WTC11 (cell line): ENCODE measurements around the gene MDM4. TPM values are rescaled to one million over a fixed set of nuclear protein-coding genes. Genes with fewer than 3 reads are reported as not detected.

Experiments used
- ATAC-seq: fragments of 200-7000 bp; cut with Tn5 transposase; 2 replicates; pipeline ENCODE4 v1.10.0; 2021; ENCODE audit warnings: mild to moderate bottlenecking, moderate library complexity
- CTCF ChIA-PET: fragments of 300-600 bp; sonication (Branson Sonifier 250); formaldehyde crosslinking; loops from one replicate; lab custom pipeline; 2021; ENCODE audit warnings: antibody characterized with exemption; lab: Charles Lee
- POLR2A ChIA-PET: fragments of 350-600 bp; sonication (Branson Sonifier 250); formaldehyde crosslinking; loops from one replicate; lab custom pipeline; 2021; ENCODE audit warnings: antibody characterized with exemption; lab: Charles Lee
- DNase-seq: peaks from one replicate; pipeline ENCODE4 v3.0.0; 2021; ENCODE audit warnings: low spot score
- H3K27ac Mint-ChIP-seq: 2 replicates; pipeline ENCODE4 v1.8.0; 2021; ENCODE audit warnings: mixed read lengths
- H3K27me3 Mint-ChIP-seq: 2 replicates; pipeline ENCODE4 v1.8.0; 2021; ENCODE audit warnings: low read depth, mild to moderate bottlenecking, moderate library complexity, mixed read lengths
- H3K36me3 Mint-ChIP-seq: 2 replicates; pipeline ENCODE4 v1.8.0; 2021; ENCODE audit warnings: mixed read lengths
- H3K4me1 Mint-ChIP-seq: 2 replicates; pipeline ENCODE4 v1.8.0; 2022; ENCODE audit warnings: mixed read lengths
- H3K4me3 Mint-ChIP-seq: 2 replicates; pipeline ENCODE4 v1.8.0; 2021; ENCODE audit warnings: mild to moderate bottlenecking, moderate library complexity, mixed read lengths
- H3K9me3 Mint-ChIP-seq: 2 replicates; pipeline ENCODE4 v1.8.0; 2021; ENCODE audit warnings: mixed read lengths
- ATF1 ChIP-seq: sonication (generic); formaldehyde crosslinking; IDR thresholded peaks from 2 replicates; pipeline ENCODE4 v1.8.1; 2023; ENCODE audit warnings: mild to moderate bottlenecking, moderate library complexity, missing genetic modification reagents
- CBFB ChIP-seq: sonication (generic); formaldehyde crosslinking; IDR thresholded peaks from 2 replicates; pipeline ENCODE4 v1.8.1; 2022; ENCODE audit warnings: mild to moderate bottlenecking, low read depth, missing genetic modification reagents
- ELF4 ChIP-seq: sonication (generic); formaldehyde crosslinking; IDR thresholded peaks from 2 replicates; pipeline ENCODE4 v1.8.1; 2022; ENCODE audit warnings: low read depth, mild to moderate bottlenecking, moderate library complexity, missing genetic modification reagents
- EMX1 ChIP-seq: fragments of 250-450 bp; sonication (Bioruptor Pico); IDR thresholded peaks from 2 replicates; pipeline ENCODE4 v1.8.0; 2021; ENCODE audit warnings: mild to moderate bottlenecking
- FOXP1 ChIP-seq: sonication (generic); formaldehyde crosslinking; IDR thresholded peaks from 2 replicates; pipeline ENCODE4 v1.8.0; 2022; ENCODE audit warnings: missing genetic modification reagents, mild to moderate bottlenecking, moderate library complexity, borderline replicate concordance
- HMGA2 ChIP-seq: fragments of 250-450 bp; sonication (Bioruptor Pico); IDR thresholded peaks from 2 replicates; pipeline ENCODE4 v1.4.0; 2021; ENCODE audit warnings: mild to moderate bottlenecking, moderate library complexity
- RORB ChIP-seq: fragments of 250-450 bp; sonication (Bioruptor Pico); IDR thresholded peaks from 2 replicates; pipeline ENCODE4 v1.9.0; 2021; ENCODE audit warnings: mild to moderate bottlenecking
- SOX15 ChIP-seq: fragments of 250-450 bp; sonication (Bioruptor Pico); IDR thresholded peaks from 2 replicates; pipeline ENCODE4 v1.9.0; 2021; ENCODE audit warnings: mild to moderate bottlenecking
- ZBTB21 ChIP-seq: sonication (generic); formaldehyde crosslinking; IDR thresholded peaks from 2 replicates; pipeline ENCODE4 v1.8.1; 2023; ENCODE audit warnings: mild to moderate bottlenecking, missing genetic modification reagents, borderline replicate concordance
- ZNF396 ChIP-seq: fragments of 250-450 bp; sonication (Bioruptor Pico); IDR thresholded peaks from 2 replicates; pipeline ENCODE4 v1.8.0; 2021; ENCODE audit warnings: mild to moderate bottlenecking, moderate library complexity, borderline replicate concordance
- total RNA-seq: library from RNA; stranded (reverse); gene quantifications from 3 replicates; pipeline ENCODE4 v1.2.3, GENCODE V29; 2021
- TF ChIP-seq, protein P1 (sequence below): sonication (generic); formaldehyde crosslinking; IDR thresholded peaks from 2 replicates; pipeline ENCODE4 v1.8.1; 2023; ENCODE audit warnings: mild to moderate bottlenecking, missing genetic modification reagents, borderline replicate concordance
- TF ChIP-seq, protein P2 (sequence below): fragments of 200-600 bp; IDR thresholded peaks from 2 replicates; pipeline ENCODE4 v1.8.0; 2022; ENCODE audit warnings: antibody characterized with exemption
- TF ChIP-seq, protein P3 (sequence below): sonication (generic); formaldehyde crosslinking; IDR thresholded peaks from 2 replicates; pipeline ENCODE4 v1.8.1; 2023; ENCODE audit warnings: mild to moderate bottlenecking, missing genetic modification reagents
- TF ChIP-seq, protein P4 (sequence below): sonication (generic); formaldehyde crosslinking; IDR thresholded peaks from 2 replicates; pipeline ENCODE4 v1.8.1; 2022; ENCODE audit warnings: missing genetic modification reagents, borderline replicate concordance
- TF ChIP-seq, protein P5 (sequence below): fragments of 250-450 bp; sonication (Bioruptor Pico); IDR thresholded peaks from 2 replicates; pipeline ENCODE4 v1.9.0; 2021; ENCODE audit warnings: moderate library complexity, mild to moderate bottlenecking, inconsistent platforms, borderline replicate concordance
- TF ChIP-seq, protein P6 (sequence below): sonication (generic); formaldehyde crosslinking; IDR thresholded peaks from 2 replicates; pipeline ENCODE4 v1.8.1; 2023; ENCODE audit warnings: mild to moderate bottlenecking, missing genetic modification reagents, moderate library complexity
- TF ChIP-seq, protein P7 (sequence below): sonication (generic); formaldehyde crosslinking; IDR thresholded peaks from 2 replicates; pipeline ENCODE4 v1.8.0; 2022; ENCODE audit warnings: mild to moderate bottlenecking, missing genetic modification reagents
- TF ChIP-seq, protein P8 (sequence below): sonication (generic); formaldehyde crosslinking; IDR thresholded peaks from 2 replicates; pipeline ENCODE4 v1.8.1; 2022; ENCODE audit warnings: mild to moderate bottlenecking, missing genetic modification reagents, moderate library complexity, borderline replicate concordance
- TF ChIP-seq, protein P9 (sequence below): sonication (generic); formaldehyde crosslinking; IDR thresholded peaks from 2 replicates; pipeline ENCODE4 v1.8.1; 2022; ENCODE audit warnings: low read depth, missing genetic modification reagents, borderline replicate concordance

The MDM4 gene
- total RNA-seq, 1 experiment from 2014 or later: 76.2 TPM

DNA sequence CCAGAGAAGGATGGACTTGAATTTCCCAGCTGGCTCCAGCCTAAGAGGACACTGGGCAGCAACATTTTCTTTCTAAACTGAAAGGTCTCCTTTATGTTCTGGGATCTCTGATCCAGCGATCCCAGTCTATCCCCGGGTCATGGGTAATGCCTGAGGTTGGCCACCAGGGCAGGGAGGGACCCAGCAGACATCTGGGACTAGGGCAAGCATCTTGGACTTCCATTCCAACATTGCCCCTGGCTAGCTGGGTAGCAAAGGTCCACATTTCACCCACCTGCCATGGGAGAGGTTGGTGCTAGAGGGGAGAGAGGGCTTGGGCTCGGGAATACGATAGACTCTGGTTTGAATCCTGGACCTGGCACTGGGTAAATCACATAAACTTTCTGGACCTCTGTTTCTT, 84.8 kb downstream of the MDM4 start:
- no peak for TF ChIP-seq EMX1 (CRISPR knock-in tag)
- TF ChIP-seq, protein P1, sequence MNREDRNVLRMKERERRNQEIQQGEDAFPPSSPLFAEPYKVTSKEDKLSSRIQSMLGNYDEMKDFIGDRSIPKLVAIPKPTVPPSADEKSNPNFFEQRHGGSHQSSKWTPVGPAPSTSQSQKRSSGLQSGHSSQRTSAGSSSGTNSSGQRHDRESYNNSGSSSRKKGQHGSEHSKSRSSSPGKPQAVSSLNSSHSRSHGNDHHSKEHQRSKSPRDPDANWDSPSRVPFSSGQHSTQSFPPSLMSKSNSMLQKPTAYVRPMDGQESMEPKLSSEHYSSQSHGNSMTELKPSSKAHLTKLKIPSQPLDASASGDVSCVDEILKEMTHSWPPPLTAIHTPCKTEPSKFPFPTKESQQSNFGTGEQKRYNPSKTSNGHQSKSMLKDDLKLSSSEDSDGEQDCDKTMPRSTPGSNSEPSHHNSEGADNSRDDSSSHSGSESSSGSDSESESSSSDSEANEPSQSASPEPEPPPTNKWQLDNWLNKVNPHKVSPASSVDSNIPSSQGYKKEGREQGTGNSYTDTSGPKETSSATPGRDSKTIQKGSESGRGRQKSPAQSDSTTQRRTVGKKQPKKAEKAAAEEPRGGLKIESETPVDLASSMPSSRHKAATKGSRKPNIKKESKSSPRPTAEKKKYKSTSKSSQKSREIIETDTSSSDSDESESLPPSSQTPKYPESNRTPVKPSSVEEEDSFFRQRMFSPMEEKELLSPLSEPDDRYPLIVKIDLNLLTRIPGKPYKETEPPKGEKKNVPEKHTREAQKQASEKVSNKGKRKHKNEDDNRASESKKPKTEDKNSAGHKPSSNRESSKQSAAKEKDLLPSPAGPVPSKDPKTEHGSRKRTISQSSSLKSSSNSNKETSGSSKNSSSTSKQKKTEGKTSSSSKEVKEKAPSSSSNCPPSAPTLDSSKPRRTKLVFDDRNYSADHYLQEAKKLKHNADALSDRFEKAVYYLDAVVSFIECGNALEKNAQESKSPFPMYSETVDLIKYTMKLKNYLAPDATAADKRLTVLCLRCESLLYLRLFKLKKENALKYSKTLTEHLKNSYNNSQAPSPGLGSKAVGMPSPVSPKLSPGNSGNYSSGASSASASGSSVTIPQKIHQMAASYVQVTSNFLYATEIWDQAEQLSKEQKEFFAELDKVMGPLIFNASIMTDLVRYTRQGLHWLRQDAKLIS: no peak
- TF ChIP-seq, protein P2, sequence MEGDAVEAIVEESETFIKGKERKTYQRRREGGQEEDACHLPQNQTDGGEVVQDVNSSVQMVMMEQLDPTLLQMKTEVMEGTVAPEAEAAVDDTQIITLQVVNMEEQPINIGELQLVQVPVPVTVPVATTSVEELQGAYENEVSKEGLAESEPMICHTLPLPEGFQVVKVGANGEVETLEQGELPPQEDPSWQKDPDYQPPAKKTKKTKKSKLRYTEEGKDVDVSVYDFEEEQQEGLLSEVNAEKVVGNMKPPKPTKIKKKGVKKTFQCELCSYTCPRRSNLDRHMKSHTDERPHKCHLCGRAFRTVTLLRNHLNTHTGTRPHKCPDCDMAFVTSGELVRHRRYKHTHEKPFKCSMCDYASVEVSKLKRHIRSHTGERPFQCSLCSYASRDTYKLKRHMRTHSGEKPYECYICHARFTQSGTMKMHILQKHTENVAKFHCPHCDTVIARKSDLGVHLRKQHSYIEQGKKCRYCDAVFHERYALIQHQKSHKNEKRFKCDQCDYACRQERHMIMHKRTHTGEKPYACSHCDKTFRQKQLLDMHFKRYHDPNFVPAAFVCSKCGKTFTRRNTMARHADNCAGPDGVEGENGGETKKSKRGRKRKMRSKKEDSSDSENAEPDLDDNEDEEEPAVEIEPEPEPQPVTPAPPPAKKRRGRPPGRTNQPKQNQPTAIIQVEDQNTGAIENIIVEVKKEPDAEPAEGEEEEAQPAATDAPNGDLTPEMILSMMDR: peak; percentile 30; the same call in 1 of the 2 replicates
- Mint-ChIP-seq H3K36me3 (no peaks in the 10 kb centered on the region), H3K27me3 (peaks cover 5% of the 10 kb centered on the region), H3K27ac (no peak overlapping the region), H3K4me1 (peaks cover 33% of the 10 kb centered on the region), H3K9me3 (peaks cover 8% of the 10 kb centered on the region), H3K4me3 (no peak overlapping the region)
- ChIA-PET CTCF (interaction anchor here (0.6 to 2.6 kb wide), 5 partner anchors 12 to 206 kb away, joined by 3 to 13 read pairs (median 6); no protein-coding TSS in a partner anchor), POLR2A (interaction anchor here (0.6 kb wide), 1 partner anchor 16 kb away, joined by 3 read pairs; no protein-coding TSS in a partner anchor)
- DNase-seq: peak; percentile 45
- ATAC-seq: peak; percentile 82

DNA sequence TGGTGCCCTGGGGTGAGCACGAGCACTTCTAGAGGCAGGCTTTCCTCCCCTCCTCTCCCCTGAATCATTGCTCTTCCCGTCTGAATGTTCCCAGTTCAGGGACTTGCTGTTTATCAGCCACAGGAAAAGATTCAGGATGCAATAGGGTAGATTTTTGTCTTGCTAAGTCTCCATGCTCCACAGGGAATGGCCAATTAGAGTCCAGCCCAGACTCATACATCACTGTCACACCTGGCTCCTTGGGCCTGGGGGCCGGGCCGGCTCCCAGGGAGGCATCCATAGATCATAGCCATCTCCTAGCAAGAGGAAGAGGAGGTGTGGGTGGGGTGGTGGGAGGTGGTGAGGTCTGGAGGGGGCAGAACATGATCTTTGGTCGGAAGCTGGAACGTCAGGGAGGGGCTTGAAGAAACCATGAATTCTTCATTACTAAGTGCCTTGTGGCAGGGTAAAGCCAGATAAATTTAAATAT, 85.9 kb downstream of the MDM4 start:
- no peak overlapping the region; the same call in 1 of the 2 replicates for H3K4me3 Mint-ChIP-seq
- peak overlapping the region; percentile 76 for H3K27ac Mint-ChIP-seq
- POLR2A ChIA-PET: no interaction called here
- no peak for TF ChIP-seq ATF1
- TF ChIP-seq, protein P3, sequence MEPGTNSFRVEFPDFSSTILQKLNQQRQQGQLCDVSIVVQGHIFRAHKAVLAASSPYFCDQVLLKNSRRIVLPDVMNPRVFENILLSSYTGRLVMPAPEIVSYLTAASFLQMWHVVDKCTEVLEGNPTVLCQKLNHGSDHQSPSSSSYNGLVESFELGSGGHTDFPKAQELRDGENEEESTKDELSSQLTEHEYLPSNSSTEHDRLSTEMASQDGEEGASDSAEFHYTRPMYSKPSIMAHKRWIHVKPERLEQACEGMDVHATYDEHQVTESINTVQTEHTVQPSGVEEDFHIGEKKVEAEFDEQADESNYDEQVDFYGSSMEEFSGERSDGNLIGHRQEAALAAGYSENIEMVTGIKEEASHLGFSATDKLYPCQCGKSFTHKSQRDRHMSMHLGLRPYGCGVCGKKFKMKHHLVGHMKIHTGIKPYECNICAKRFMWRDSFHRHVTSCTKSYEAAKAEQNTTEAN (CRISPR knock-in tag): no peak
- TF ChIP-seq, protein P4, sequence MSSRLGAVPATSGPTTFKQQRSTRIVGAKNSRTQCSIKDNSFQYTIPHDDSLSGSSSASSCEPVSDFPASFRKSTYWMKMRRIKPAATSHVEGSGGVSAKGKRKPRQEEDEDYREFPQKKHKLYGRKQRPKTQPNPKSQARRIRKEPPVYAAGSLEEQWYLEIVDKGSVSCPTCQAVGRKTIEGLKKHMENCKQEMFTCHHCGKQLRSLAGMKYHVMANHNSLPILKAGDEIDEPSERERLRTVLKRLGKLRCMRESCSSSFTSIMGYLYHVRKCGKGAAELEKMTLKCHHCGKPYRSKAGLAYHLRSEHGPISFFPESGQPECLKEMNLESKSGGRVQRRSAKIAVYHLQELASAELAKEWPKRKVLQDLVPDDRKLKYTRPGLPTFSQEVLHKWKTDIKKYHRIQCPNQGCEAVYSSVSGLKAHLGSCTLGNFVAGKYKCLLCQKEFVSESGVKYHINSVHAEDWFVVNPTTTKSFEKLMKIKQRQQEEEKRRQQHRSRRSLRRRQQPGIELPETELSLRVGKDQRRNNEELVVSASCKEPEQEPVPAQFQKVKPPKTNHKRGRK: no peak
- TF ChIP-seq FOXP1 (CRISPR knock-in tag): no peak
- TF ChIP-seq RORB (CRISPR knock-in tag): no peak
- no peak for TF ChIP-seq SOX15 (CRISPR knock-in tag)
- TF ChIP-seq ZBTB21 (CRISPR knock-in tag): no peak
- TF ChIP-seq, protein P5, sequence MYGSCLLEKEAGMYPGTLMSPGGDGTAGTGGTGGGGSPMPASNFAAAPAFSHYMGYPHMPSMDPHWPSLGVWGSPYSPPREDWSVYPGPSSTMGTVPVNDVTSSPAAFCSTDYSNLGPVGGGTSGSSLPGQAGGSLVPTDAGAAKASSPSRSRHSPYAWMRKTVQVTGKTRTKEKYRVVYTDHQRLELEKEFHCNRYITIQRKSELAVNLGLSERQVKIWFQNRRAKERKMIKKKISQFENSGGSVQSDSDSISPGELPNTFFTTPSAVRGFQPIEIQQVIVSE (CRISPR knock-in tag): no peak
- TF ChIP-seq, protein P6, sequence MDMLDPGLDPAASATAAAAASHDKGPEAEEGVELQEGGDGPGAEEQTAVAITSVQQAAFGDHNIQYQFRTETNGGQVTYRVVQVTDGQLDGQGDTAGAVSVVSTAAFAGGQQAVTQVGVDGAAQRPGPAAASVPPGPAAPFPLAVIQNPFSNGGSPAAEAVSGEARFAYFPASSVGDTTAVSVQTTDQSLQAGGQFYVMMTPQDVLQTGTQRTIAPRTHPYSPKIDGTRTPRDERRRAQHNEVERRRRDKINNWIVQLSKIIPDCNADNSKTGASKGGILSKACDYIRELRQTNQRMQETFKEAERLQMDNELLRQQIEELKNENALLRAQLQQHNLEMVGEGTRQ (CRISPR knock-in tag): no peak
- no peak for TF ChIP-seq HMGA2 (CRISPR knock-in tag)
- TF ChIP-seq, protein P7, sequence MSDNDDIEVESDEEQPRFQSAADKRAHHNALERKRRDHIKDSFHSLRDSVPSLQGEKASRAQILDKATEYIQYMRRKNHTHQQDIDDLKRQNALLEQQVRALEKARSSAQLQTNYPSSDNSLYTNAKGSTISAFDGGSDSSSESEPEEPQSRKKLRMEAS (CRISPR knock-in tag): no peak
- TF ChIP-seq ELF4 (CRISPR knock-in tag): no peak
- no peak for TF ChIP-seq CBFB (CRISPR knock-in tag)
- TF ChIP-seq, protein P8, sequence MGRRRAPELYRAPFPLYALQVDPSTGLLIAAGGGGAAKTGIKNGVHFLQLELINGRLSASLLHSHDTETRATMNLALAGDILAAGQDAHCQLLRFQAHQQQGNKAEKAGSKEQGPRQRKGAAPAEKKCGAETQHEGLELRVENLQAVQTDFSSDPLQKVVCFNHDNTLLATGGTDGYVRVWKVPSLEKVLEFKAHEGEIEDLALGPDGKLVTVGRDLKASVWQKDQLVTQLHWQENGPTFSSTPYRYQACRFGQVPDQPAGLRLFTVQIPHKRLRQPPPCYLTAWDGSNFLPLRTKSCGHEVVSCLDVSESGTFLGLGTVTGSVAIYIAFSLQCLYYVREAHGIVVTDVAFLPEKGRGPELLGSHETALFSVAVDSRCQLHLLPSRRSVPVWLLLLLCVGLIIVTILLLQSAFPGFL (CRISPR knock-in tag): no peak
- TF ChIP-seq, protein P9, sequence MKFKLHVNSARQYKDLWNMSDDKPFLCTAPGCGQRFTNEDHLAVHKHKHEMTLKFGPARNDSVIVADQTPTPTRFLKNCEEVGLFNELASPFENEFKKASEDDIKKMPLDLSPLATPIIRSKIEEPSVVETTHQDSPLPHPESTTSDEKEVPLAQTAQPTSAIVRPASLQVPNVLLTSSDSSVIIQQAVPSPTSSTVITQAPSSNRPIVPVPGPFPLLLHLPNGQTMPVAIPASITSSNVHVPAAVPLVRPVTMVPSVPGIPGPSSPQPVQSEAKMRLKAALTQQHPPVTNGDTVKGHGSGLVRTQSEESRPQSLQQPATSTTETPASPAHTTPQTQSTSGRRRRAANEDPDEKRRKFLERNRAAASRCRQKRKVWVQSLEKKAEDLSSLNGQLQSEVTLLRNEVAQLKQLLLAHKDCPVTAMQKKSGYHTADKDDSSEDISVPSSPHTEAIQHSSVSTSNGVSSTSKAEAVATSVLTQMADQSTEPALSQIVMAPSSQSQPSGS (CRISPR knock-in tag): no peak
- no peak for TF ChIP-seq ZNF396 (CRISPR knock-in tag)
- H3K9me3 Mint-ChIP-seq: peaks cover 8% of the 10 kb centered on the region
- H3K27me3 Mint-ChIP-seq: peaks cover 5% of the 10 kb centered on the region
- no peaks in the 10 kb centered on the region for H3K36me3 Mint-ChIP-seq
- DNase-seq (no peak), ATAC-seq (peak; percentile 63)
- H3K4me1 Mint-ChIP-seq: peaks cover 33% of the 10 kb centered on the region
- CTCF ChIA-PET: interaction anchor here (0.8 to 1.9 kb wide), 5 partner anchors 13 to 161 kb away, joined by 3 to 13 read pairs (median 3); no protein-coding TSS in a partner anchor
